Mucosa of descending colon (tissue), 3 donors: ENCODE measurements around the gene SCN11A. TPM values are rescaled to one million over a fixed set of nuclear protein-coding genes. Genes with fewer than 3 reads are reported as not detected.

Source experiments
- ATAC-seq: fragments of 200-7000 bp; cut with Tn5 transposase; one replicate; pipeline ENCODE4 v1.9.1; 2020; ENCODE audit warnings: mild to moderate bottlenecking, moderate library complexity
- DNase-seq, 3 donors: peaks; one replicate each; pipeline ENCODE4 v3.0.0-alpha.2; 2020
- H3K36me3 ChIP-seq: fragments of 200-600 bp; one replicate; pipeline ENCODE4 v1.8.0; 2021; ENCODE audit warnings: low read depth, mild to moderate bottlenecking
- H3K4me1 ChIP-seq: fragments of 200-600 bp; one replicate; pipeline ENCODE4 v1.8.0; 2021; ENCODE audit warnings: low read depth, mild to moderate bottlenecking
- H3K4me3 ChIP-seq: fragments of 200-600 bp; one replicate; pipeline ENCODE4 v1.8.0; 2021; ENCODE audit warnings: mild to moderate bottlenecking
- H3K9me3 ChIP-seq: fragments of 200-600 bp; one replicate; pipeline ENCODE4 v1.8.0; 2021; ENCODE audit warnings: mild to moderate bottlenecking
- intact Hi-C, 2 donors: fragments of 100-400 bp; cut with DNase I in 1 of 2; cut with micrococcal nuclease in 1 of 2; formaldehyde crosslinking; loops; one replicate each; pipeline versions ENCODE4 v1.11.0 to v1.11.1; 2022; cut with DNase I, micrococcal nuclease
- total RNA-seq, 3 donors: library from RNA; stranded (reverse); fragmentation: NEBNext Ultra II Directional in 2 of 3; extraction: Animal tissue kit (Norgen Biotek cat#: 25700) in 2 of 3; gene quantifications; one replicate each; pipeline versions ENCODE4 v1.2.1 to v1.2.4, GENCODE V29; 2021 to 2023
- TF ChIP-seq, protein P1 (sequence below): fragments of 200-600 bp; IDR thresholded peaks from one replicate; pipeline ENCODE4 v1.8.0; 2022; ENCODE audit warnings: antibody characterized with exemption, mild to moderate bottlenecking
- donor health status: DM: no; HTN: no; CAD: no; lungs with moderate emphysema.
- donor health status: DM: no; HTN: no; CAD: no.
- donor health status: DM: no; HTN: yes; CAD: no.

SCN11A gene
- total RNA-seq, 3 donors from 2014 or later = 0.23 to 2.1 (median 0.27) TPM

GRCh38 chr3:39019299-39019698, 32.4 kb downstream of the SCN11A start:
- H3K36me3 ChIP-seq = no peaks in the 10 kb centered on the region
- no peak overlapping the region for H3K4me3 ChIP-seq
- ATAC-seq (peak; percentile 45), DNase-seq (no peak)
- intact Hi-C loops = no loop called here
- TF ChIP-seq, protein P1, sequence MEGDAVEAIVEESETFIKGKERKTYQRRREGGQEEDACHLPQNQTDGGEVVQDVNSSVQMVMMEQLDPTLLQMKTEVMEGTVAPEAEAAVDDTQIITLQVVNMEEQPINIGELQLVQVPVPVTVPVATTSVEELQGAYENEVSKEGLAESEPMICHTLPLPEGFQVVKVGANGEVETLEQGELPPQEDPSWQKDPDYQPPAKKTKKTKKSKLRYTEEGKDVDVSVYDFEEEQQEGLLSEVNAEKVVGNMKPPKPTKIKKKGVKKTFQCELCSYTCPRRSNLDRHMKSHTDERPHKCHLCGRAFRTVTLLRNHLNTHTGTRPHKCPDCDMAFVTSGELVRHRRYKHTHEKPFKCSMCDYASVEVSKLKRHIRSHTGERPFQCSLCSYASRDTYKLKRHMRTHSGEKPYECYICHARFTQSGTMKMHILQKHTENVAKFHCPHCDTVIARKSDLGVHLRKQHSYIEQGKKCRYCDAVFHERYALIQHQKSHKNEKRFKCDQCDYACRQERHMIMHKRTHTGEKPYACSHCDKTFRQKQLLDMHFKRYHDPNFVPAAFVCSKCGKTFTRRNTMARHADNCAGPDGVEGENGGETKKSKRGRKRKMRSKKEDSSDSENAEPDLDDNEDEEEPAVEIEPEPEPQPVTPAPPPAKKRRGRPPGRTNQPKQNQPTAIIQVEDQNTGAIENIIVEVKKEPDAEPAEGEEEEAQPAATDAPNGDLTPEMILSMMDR = no peak
- H3K9me3 ChIP-seq = no peaks in the 10 kb centered on the region
- H3K4me1 ChIP-seq = no peaks in the 10 kb centered on the region

- ATAC-seq = no peak
- H3K4me1 ChIP-seq = no peaks in the 10 kb centered on the region
- no peaks in the 10 kb centered on the region for H3K36me3 ChIP-seq
- no peak overlapping the region for H3K4me3 ChIP-seq
- no peaks in the 10 kb centered on the region for H3K9me3 ChIP-seq
- no peak for DNase-seq
- TF ChIP-seq, protein P1 = no peak
- intact Hi-C loops = no loop called here
Measured at GRCh38 chr3:39015418-39015817, 36.3 kb downstream of the SCN11A start.

GRCh38 chr3:39013921-39014509, 37.7 kb downstream of the SCN11A start:
- intact Hi-C loops = no loop called here
- TF ChIP-seq, protein P1 = no peak
- Histone ChIP-seq H3K36me3 (no peaks in the 10 kb centered on the region), H3K4me1 (no peaks in the 10 kb centered on the region), H3K4me3 (no peak overlapping the region), H3K9me3 (no peaks in the 10 kb centered on the region)
- DNase-seq (no peak), ATAC-seq (no peak)

DNA sequence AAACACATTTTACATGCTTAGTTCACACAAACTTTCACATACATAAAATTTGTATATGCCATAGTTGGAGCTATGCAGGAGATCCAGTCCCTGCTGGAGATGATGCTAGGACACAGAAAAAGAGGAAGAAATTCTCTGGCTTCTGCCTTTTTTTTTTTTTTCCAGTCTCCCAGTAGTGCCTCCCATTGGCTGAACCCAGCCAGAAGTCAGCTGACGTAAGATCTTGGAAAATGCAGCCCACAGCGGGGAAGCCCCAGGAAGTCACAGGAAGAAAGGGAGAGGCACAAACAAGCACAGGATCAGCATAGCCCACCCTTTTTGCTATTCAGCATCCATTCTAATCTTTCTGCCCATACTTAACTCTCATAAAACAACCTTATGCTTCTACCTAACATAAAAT, 38.5 kb downstream of the SCN11A start:
- H3K9me3 ChIP-seq = no peaks in the 10 kb centered on the region
- no peak overlapping the region for H3K4me3 ChIP-seq
- intact Hi-C loops = no loop called here
- no peaks in the 10 kb centered on the region for H3K36me3 ChIP-seq
- TF ChIP-seq, protein P1 = no peak
- H3K4me1 ChIP-seq = no peaks in the 10 kb centered on the region
- ATAC-seq (no peak), DNase-seq (no peak)

DNA sequence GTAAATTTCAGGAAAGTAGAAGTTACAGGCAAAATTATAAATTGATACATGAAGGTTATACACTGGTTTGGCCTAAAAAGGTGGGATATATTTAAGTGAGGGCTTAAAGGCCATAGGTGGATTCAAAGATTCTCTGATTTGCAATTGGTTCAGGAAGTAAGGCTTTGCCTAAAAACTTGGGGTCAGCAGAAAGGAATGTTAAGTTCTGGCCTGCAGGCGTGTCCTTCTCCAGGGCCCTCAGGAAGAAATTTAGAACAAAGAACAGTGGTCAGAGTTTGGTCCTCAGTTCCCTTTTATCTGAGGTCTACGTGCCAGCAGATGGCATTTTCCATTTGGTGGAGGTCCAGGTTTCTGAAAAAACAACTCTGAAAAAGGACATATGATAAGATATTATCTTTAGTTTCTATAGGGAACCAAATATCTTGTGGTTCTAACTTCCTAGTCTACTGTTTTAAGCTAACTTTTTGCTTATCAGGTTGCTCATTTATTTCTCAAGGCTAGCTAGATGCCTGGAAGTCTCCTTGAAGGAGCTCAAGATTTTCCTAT, 40.5 kb downstream of the SCN11A start:
- TF ChIP-seq, protein P1 = no peak
- H3K4me3 ChIP-seq = no peak overlapping the region
- H3K4me1 ChIP-seq = no peaks in the 10 kb centered on the region
- ATAC-seq (no peak), DNase-seq (no peak)
- H3K9me3 ChIP-seq = no peaks in the 10 kb centered on the region
- intact Hi-C loops = no loop called here
- H3K36me3 ChIP-seq = no peaks in the 10 kb centered on the region

GRCh38 chr3:39005295-39005694, 46.4 kb downstream of the SCN11A start:
- Histone ChIP-seq H3K36me3 (no peaks in the 10 kb centered on the region), H3K9me3 (no peaks in the 10 kb centered on the region), H3K4me3 (no peak overlapping the region), H3K4me1 (no peaks in the 10 kb centered on the region)
- ATAC-seq = no peak
- no peak for DNase-seq
- TF ChIP-seq, protein P1 = no peak
- intact Hi-C loops = no loop called here
